SK-N-SH (cell line): Measurements from ENCODE around the gene GJB3.

Source experiments
- CHD2 ChIP-seq: fragments of 150-350 bp; IDR thresholded peaks from 2 replicates; pipeline ENCODE4 v1.6.1; 2018; ENCODE audit warnings: low read length; ENCODE audit not compliant: partially characterized antibody
- CTCF ChIP-seq: fragments of 200-600 bp; sonication (generic); IDR thresholded peaks from 2 replicates; pipeline ENCODE4 v1.6.1; 2017; ENCODE audit warnings: antibody characterized with exemption, mild to moderate bottlenecking, moderate library complexity
- EP300 ChIP-seq, 2 experiments: IDR thresholded peaks; 2 replicates each; pipeline versions ENCODE4 v1.4.0 to v1.6.1; 2012; ENCODE audit warnings: borderline replicate concordance in 1 of 2, low read depth in 1 of 2, low read length in 1 of 2
- EZH2phosphoT487 ChIP-seq: fragments of 200-600 bp; sonication (generic); IDR thresholded peaks from 2 replicates; pipeline ENCODE4 v1.6.1; 2017; ENCODE audit warnings: low read depth, mixed run types, mild to moderate bottlenecking, antibody characterized with exemption, moderate library complexity, borderline replicate concordance
- FOXJ3 ChIP-seq: sonication (generic); formaldehyde crosslinking; IDR thresholded peaks from 2 replicates; pipeline ENCODE4 v1.5.1; 2020; ENCODE audit warnings: mild to moderate bottlenecking, missing genetic modification reagents
- GATA2 ChIP-seq: sonication (generic); formaldehyde crosslinking; IDR thresholded peaks from 2 replicates; pipeline ENCODE4 v1.5.0; 2020; ENCODE audit warnings: mild to moderate bottlenecking, missing genetic modification reagents
- JUND ChIP-seq: IDR thresholded peaks from 2 replicates; pipeline ENCODE4 v1.4.0; 2012
- MAX ChIP-seq: IDR thresholded peaks from 2 replicates; pipeline ENCODE4 v1.4.0; 2012; ENCODE audit warnings: low read depth
- RCOR1 ChIP-seq: fragments of 150-350 bp; IDR thresholded peaks from 2 replicates; pipeline ENCODE4 v1.6.1; 2017; ENCODE audit warnings: antibody characterized with exemption, low read length
- RXRA ChIP-seq: IDR thresholded peaks from 2 replicates; pipeline ENCODE4 v1.4.0; 2012; ENCODE audit warnings: low read depth, mild to moderate bottlenecking, borderline replicate concordance
- SMC3 ChIP-seq: IDR thresholded peaks from 2 replicates; pipeline ENCODE4 v1.6.1; 2012; ENCODE audit warnings: low read depth, low read length, improper control_type of control experiment
- TAF1 ChIP-seq: IDR thresholded peaks from 2 replicates; pipeline ENCODE4 v1.6.1; 2012; ENCODE audit warnings: low read depth, mild to moderate bottlenecking, low read length, moderate library complexity, borderline replicate concordance
- USF2 ChIP-seq: fragments of 150-350 bp; IDR thresholded peaks from 2 replicates; pipeline ENCODE4 v1.6.1; 2017; ENCODE audit warnings: antibody characterized with exemption, low read length, low read depth, borderline replicate concordance
- YY1 ChIP-seq: IDR thresholded peaks from 2 replicates; pipeline ENCODE4 v1.4.0; 2012; ENCODE audit warnings: low read depth, mild to moderate bottlenecking

- TF ChIP-seq RCOR1, result no peak
- no peak for TF ChIP-seq CTCF
- TF ChIP-seq MAX, result no peak
- TF ChIP-seq YY1, result no peak
- no peak for TF ChIP-seq CHD2
- TF ChIP-seq GATA2 (CRISPR knock-in tag), result no peak
- TF ChIP-seq RXRA, result no peak
- TF ChIP-seq EP300 (IDR thresholded peaks at IDR 0.05; ENCODE audit: borderline replicate concordance in 1 of 2, low read depth in 1 of 2, low read length in 1 of 2), result no peak
- no peak for TF ChIP-seq EZH2phosphoT487
- no peak for TF ChIP-seq JUND
- no peak for TF ChIP-seq USF2
- TF ChIP-seq TAF1, result no peak
- TF ChIP-seq FOXJ3, result no peak
- no peak for TF ChIP-seq SMC3
These were observed 9.2 kb upstream of the GJB3 start for GRCh38 chr1:34771573-34772371.
